ENCODE data around the gene UNCX.
"Not testable (repeated sequence)": the region's sequence is repeated elsewhere in the genome, so short reads cannot be mapped to it uniquely, and the experiment has no call there.

Gene UNCX

DNA sequence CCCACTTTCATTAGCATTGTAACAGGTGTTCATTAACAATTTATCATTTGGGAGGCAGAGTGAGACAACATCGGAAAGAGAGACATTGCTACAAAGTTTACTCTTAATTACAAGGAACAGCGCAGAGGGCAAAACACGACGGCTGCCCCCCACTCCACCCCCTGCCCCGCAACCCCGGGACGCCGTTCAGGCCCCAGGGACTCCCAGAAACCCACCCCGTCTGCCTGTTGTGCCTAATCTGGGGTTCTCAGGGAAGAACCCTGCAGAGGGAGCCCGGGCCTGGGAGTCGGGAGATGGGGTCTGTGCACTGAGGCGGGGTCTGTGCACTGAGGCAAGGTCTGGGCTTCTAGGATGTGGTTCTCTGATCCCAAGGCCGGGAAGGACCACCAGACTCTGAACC, 25.2 kb downstream of the UNCX start:
- no peak for DNase-seq (ENCODE audit: low spot score)

GRCh38 chr7:1259621-1260243, 27.1 kb downstream of the UNCX start:
- no peak for DNase-seq (ENCODE audit: low spot score)

- DNase-seq (ENCODE audit: low spot score), result no peak
Observed at GRCh38 chr7:1260244-1260635, 27.6 kb downstream of the UNCX start.

- DNase-seq (ENCODE audit: low spot score), result not testable (repeated sequence)
Observed at GRCh38 chr7:1261036-1261435, 28.4 kb downstream of the UNCX start.

DNA sequence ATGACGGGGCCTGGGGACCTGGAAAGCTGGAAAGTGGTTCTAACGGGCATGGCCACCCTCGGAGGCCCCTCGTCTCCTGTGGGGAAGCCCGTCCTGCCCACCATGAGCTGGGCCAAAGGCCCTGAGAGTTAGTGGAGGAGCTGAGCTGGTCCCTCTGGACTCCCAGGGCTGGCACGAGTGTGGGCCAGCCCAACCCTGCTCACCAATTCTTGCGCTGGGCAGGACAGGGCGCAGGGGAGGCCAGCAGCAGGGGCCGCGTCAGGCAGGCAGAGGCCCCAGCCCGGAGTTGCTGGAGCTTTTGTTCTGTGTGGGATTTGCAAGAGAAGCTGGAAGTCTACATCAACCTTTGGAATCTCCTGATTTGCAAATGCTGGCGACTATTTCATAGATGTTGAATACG, 29.8 kb downstream of the UNCX start:
- no peak for DNase-seq (ENCODE audit: low spot score)

DNA sequence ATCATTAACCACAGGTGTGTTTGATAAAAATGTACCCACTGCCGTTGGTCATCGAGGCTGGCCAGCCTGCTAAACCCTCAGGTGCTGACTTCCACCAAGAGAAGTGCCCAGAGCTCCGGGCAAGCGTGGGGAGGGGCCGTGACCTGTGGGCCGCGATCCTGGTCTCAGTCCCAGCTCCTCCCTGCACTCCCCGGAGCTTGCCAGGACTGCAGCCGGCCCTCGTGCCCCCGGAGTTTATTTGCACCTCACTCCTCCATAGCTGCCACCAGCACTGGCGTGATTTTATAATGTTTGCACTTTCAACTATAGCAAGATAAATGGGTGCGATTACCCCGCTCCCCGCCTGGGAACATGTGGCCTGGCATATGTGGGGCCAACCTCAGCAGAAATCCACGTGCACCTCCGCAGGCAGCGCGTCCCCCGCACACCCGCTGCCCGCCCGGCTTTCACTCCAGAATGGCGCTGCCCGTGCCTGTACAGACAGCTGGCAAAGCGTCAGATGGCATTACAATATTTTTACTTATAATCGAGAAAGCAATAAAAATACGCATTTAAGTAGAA, 30.8 kb downstream of the UNCX start:
- DNase-seq (ENCODE audit: low spot score), result no peak

DNA sequence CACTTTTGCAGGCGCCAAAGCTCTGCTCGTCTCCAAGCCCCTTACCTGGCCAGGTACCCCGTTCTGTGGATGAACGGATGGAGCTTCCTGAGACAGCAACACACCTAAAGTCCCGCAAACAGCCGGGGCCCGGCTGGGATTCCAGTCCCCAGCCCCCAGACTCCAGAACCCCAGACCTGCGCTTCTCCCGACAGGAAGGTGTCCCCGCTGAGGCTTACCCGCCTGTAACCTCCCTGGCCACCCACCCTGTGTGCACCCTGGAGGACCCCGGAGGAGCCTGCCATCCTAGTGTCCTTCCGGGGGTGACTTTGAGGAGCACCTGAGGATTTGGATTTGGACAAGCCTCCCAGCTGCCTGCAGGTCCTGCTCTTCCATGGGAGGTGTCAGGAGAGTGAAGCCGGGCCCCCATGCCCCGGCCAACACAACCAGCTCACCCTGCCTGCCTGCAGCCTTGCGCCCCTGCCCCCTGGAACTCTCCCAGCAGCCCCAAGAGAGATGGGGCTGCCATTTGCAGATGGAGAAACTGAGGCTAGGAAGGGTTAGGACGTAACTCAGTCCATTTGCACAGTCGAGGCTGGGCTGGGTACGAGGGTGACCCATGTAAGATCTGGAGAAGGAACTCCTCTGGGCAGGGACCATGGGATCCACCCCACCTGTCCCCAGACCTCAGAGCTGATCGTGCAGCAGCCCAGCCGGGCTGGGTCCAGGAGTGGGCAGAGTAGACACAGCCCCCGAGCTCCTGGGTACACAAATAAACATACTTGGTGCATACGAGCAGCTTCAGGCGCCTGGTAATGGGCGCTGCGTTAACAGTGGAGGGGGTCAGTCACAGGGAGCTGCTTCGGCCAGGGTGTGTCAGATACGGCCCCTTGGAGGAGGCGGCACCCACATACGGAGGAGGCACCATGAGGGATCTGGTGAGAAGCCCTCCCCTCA, 31.9 kb downstream of the UNCX start:
- DNase-seq (ENCODE audit: low spot score), result no peak

GRCh38 chr7:1267016-1267900, 34.6 kb downstream of the UNCX start:
- DNase-seq (ENCODE audit: low spot score), result no peak

DNA sequence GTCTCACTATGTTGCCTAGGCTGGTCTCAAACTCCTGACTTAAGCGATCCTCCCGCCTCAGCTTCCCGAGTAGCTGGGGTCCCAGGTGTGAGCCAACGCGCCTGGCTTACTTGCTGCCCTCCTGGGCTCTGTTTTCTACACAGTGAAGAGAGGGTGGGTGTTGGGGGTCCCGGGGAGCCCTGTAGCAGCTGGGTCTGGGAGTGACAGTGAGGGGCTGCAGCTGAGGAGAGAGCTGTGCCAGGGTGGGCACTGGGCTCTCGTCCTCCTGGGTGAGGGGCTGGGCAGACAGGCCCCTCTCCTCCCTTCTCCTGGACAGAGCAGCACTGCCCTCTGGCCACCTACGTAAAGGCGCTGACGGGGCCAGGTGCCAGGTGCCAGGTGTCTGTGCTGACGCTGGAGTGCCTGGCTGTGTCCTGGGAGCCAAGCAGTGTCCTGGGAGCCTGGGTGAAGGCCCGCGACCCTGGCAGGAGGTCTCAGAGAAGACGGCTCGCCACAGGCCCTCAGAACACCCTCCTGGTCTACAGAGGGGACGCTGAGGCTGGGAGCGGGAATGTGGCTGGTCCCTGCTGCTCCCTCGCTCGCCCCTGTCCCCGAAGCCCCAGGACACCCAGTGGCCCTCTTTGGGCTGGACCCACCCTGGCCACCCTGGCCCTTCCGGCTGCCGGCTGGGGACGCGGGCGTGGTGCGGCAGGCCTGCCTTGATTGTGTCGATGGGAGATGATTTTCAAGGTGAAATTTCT, 35.6 kb downstream of the UNCX start:
- DNase-seq (ENCODE audit: low spot score), result no peak

DNA sequence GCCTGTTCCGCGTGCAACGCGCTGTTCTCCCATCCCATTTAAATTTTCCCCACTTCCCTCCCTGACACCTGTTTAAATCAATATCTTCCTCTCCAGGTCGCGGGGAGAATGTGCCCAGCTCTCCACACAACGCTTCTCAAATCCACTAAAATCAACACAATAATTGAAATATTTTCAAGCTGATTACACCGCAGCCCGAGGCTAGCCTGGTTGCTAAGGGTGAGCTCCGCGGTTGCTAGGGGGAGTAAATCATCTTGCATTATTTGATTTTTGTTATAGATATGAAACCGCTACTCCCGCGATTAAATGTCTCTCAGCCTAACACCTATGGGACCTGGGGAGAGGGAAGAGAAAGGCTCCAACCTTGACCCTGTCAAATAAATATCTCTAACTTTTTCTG, 36.2 kb downstream of the UNCX start:
- no peak for DNase-seq (ENCODE audit: low spot score)

- DNase-seq (ENCODE audit: low spot score), result no peak
Observed at GRCh38 chr7:1269336-1269890, 36.7 kb downstream of the UNCX start.

DNA sequence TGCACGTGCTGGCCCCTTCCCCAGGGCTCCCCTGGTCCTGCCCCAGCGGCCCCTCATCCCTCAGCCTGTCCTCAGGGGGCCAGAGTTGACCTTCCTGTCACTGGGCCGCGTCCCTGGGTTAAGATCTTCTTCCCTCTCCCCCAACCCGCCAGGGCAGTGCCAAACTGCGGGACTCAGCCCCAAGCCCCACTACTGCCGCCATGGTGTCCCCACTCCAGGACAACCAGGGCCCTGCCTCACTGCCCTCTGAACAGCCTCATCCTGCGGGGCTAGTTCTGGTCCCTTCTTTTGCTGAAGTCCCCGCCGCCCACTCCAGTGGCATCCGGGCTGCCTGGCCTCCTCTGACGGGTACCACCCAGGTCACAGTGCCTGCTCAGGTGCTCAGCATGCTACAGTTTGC, 37.5 kb downstream of the UNCX start:
- DNase-seq (ENCODE audit: low spot score), result no peak

DNA sequence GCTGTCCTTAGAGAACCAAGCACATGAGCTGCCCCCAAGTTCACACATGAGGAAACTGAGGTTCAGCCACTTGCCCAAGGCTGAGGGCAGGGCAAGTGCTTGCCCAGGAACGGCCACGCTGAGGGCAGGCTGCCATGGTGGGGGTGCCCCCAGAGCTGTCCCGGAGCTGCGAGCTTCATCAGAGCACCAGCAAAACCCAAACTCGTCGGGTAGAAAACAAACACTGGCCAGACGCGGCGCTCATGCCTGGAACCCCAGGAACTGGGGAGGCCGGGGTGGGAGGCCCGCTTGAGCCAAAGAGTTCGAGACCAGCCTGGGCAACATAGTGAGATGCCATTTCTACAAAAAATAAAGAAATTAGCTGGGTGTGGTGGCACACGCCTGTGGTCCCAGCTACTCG, 38.4 kb downstream of the UNCX start:
- no peak for DNase-seq (ENCODE audit: low spot score)

- no peak for DNase-seq (ENCODE audit: low spot score)
Observed at GRCh38 chr7:1271656-1272055, 39.0 kb downstream of the UNCX start.

DNA sequence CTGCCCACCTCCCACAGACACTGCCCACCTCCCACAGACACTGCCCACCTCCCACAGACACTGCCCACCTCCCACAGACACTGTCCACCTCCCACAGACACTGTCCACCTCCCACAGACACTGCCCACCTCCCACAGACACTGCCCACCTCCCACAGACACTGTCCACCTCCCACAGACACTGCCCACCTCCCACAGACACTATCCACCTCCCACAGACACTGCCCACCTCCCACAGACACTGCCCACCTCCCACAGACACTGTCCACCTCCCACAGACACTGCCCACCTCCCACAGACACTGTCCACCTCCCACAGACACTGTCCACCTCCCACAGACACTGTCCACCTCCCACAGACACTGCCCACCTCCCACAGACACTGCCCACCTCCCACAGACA, 39.5 kb downstream of the UNCX start:
- DNase-seq (ENCODE audit: low spot score), result not testable (repeated sequence)

DNA sequence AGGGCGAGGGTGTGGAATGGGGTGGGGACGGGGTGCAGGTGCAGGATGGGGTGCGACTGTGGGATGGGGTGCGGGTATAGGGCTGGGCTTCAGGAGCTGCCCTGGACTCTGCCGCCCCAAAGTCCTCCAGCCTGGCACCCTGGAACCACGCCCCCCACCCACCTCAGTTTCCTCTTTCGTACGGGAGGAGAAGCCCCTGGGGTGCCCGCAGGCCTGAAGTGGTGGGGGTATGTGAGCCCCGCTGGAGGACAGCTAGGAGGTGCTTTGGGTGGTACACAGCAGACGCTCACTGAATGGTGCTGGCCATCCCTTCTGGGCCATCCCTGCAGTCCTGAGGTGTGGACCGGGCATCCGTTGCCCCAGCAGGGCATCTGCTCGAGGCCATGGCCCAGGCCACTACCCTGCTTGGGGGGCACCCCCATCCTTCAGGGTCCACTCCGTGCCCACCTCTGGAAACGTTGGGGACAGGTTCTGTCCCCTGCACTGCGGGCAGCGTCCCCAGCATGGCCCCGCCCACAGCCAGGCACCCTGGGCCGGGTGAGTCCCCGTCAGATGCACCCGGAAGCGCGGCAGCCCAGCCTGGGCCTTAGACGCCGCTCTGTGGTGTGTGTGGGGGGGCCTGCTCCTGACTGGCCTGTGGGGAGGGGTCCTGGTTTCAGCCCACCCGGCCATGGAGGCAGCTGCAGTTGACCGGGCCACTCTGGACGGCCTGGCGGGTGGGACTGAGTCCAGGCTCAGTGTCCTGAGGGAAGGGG, 41.6 kb downstream of the UNCX start:
- no peak for DNase-seq (ENCODE audit: low spot score)

DNA sequence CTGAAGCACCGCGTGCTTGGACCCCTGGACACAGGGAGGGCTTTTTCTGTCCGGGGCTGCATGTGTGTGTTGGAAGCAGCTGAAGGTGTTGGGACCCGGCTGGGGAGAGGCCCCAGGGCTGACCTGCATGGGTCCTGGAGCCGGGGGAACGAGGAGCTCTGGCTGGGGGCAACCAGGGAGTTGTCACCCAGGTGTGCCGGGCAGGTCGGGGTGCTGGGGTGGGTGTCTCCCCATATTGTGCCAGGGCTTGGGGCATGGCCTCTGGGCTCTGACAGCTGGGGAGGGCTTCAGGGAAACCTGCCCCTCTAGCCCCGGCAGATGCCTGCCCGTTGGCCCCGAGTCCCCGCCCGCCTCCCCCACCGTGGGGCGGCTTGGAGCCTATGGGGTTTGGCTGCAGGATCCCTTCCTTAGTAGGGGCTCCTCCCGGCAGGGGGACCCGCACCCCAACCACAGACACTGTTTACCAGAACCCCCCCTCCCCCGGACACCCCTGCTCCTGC, 42.3 kb downstream of the UNCX start:
- DNase-seq (ENCODE audit: low spot score), result no peak

DNA sequence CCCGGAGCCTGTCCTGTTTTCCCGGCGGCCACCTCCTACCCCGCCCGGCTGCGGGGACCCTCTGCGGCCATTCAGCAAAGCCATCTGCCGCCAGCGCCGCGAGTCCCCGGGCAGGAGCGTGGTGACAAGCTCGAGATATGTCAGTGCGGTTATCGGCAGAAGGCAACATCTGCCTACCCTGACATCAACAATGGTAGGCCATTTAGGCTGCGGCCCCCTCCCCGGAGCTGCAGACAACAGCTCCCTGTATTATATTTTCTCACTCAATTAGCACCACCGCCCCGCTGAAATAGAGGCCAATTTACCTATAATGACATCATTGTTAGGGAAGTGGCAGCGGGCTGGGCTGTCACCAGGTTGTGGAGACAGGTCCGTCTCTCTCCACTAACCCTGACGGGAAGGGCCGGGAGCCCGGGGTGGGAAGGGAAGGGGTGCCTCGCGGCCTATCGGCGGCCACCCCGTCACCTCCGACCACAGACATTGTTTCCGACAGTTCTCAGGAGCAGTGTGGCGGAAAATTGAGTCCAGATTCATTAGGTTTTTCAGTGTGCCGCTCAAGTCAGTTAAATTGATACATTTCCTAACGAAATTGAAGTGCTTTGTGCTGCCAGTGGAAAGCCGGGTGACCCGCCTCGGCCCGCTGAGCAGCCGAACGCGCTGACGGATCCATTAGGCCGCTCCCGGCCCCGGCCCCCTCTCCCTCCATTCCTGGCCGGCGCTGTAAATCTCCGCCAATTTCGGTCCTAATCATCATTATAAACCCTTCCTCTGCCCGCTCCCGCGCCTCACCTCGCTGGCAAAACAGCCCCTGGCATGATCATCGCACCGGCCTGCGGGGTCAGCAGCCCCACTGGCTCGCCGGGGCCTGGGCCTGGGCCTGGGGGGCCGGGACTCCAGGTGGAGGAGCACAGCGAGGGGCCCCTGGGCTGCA, 43.0 kb downstream of the UNCX start:
- no peak for DNase-seq (ENCODE audit: low spot score)

DNA sequence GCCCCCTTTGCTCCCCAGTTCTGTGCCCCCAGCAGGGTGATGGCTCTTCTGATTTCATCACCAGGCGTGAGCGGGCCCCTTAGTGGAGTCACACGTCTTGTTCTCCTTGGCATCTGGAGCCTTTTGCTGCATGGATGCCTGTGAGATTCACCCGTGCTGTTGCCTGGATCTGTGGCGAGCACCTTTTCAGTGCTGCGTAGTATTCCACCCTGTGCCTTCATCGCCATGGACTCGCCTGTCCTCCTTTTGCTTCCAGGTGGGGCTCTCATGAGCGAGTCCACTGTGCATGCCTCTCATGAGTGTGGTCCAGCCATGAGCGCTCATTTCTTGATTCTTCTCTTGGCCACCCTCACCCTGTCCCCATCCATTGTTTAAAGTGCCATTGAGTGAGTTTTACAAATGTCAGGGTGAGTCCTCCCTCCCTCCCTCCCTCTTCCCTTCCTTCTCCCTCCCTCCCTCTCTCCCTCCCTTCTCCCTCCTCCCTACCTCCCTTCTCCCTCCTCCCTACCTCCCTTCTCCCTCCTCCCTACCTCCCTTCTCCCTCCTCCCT, 44.0 kb downstream of the UNCX start:
- DNase-seq (ENCODE audit: low spot score), result no peak

Data from AG20443 (cell line).